Activated CD8-positive, alpha-beta memory T cell treated with anti-CD3 and anti-CD28 coated beads for 36 hours (primary cell): Measurements from ENCODE around the gene GSC2. TPM values are rescaled to one million over a fixed set of nuclear protein-coding genes. Genes with fewer than 3 reads are reported as not detected.

Experiments
- CTCF ChIA-PET: fragments of 350-600 bp; sonication (Branson Sonifier 250); formaldehyde crosslinking; loops from one replicate; lab custom pipeline; 2021; ENCODE audit warnings: antibody characterized with exemption; lab: Charles Lee
- POLR2A ChIA-PET: fragments of 350-600 bp; sonication (Branson Sonifier 250); formaldehyde crosslinking; loops from one replicate; lab custom pipeline; 2021; ENCODE audit warnings: antibody characterized with exemption; lab: Charles Lee
- total RNA-seq, 2 experiments: library from RNA; stranded (reverse); gene quantifications; one replicate each; pipeline ENCODE4 v1.2.3, GENCODE V29; 2021

GSC2 gene
- total RNA-seq, 2 experiments from 2014 or later: not detected

- CTCF ChIA-PET: interaction anchor here (0.6 to 1.5 kb wide), 2 partner anchors 9 to 487 kb away, joined by 4 to 5 read pairs; no protein-coding TSS in a partner anchor
- POLR2A ChIA-PET: interaction anchor here (0.6 to 1.1 kb wide), 7 partner anchors 11 to 337 kb away, joined by 3 to 11 read pairs (median 3); partner anchors contain the start of genes CDC45 and DGCR2
Observed at GRCh38 chr22:19143212-19143611, 6.9 kb downstream of the GSC2 start.

GRCh38 chr22:19142394-19142793 is 7.7 kb downstream of the GSC2 start:
- ChIA-PET CTCF (interaction anchor here (1.5 kb wide), 1 partner anchor 487 kb away, joined by 4 read pairs; no protein-coding TSS in a partner anchor), POLR2A (no interaction called here)

- CTCF ChIA-PET: no interaction called here
Observed at GRCh38 chr22:19139974-19140373, 10.1 kb downstream of the GSC2 start.

GRCh38 chr22:19139001-19139356 is 11.1 kb downstream of the GSC2 start:
- POLR2A ChIA-PET: no interaction called here
- CTCF ChIA-PET: interaction anchor here (0.5 kb wide), 1 partner anchor 156 kb away, joined by 3 read pairs; no protein-coding TSS in a partner anchor

More at GRCh38 chr22:19139974-19140373, 10.1 kb downstream of the GSC2 start:
- POLR2A ChIA-PET: no interaction called here

- POLR2A ChIA-PET: no interaction called here
Observed at GRCh38 chr22:19138217-19139000, 11.7 kb downstream of the GSC2 start.

GRCh38 chr22:19137384-19138216 is 12.5 kb downstream of the GSC2 start:
- ChIA-PET CTCF (no interaction called here), POLR2A (no interaction called here)

More at GRCh38 chr22:19138217-19139000, 11.7 kb downstream of the GSC2 start:
- CTCF ChIA-PET: interaction anchor here (0.5 kb wide), 1 partner anchor 156 kb away, joined by 3 read pairs; no protein-coding TSS in a partner anchor

- ChIA-PET POLR2A (no interaction called here), CTCF (no interaction called here)
Observed at GRCh38 chr22:19136915-19137314, 13.2 kb downstream of the GSC2 start.

- ChIA-PET POLR2A (no interaction called here), CTCF (no interaction called here)
Observed at GRCh38 chr22:19134874-19135273, 15.2 kb downstream of the GSC2 start.

GRCh38 chr22:19134176-19134831 is 15.8 kb downstream of the GSC2 start:
- POLR2A ChIA-PET: no interaction called here
- CTCF ChIA-PET: no interaction called here

- ChIA-PET CTCF (interaction anchor here (1.2 kb wide), 1 partner anchor 11 kb away, joined by 7 read pairs; the partner anchor contains the start of gene ESS2), POLR2A (no interaction called here)
Observed at GRCh38 chr22:19133561-19133960, 16.5 kb downstream of the GSC2 start.

- CTCF ChIA-PET: interaction anchor here (1.2 kb wide), 1 partner anchor 12 kb away, joined by 7 read pairs; the partner anchor contains the start of gene ESS2
- POLR2A ChIA-PET: no interaction called here
Observed at GRCh38 chr22:19132693-19133400, 17.2 kb downstream of the GSC2 start.

- ChIA-PET POLR2A (no interaction called here), CTCF (no interaction called here)
Observed at GRCh38 chr22:19132153-19132552, 17.9 kb downstream of the GSC2 start.

GRCh38 chr22:19131685-19132015 is 18.4 kb downstream of the GSC2 start:
- POLR2A ChIA-PET: no interaction called here
- CTCF ChIA-PET: no interaction called here

- CTCF ChIA-PET: no interaction called here
- POLR2A ChIA-PET: no interaction called here
Observed at GRCh38 chr22:19130959-19131684, 19.0 kb downstream of the GSC2 start, which contains the start of gene TSSK2. Gene TSSK2 (plus strand): TSS chr22:19131308. CDS start chr22:19131400, 92 bp downstream.

- POLR2A ChIA-PET: no interaction called here
- CTCF ChIA-PET: no interaction called here
Observed at GRCh38 chr22:19129871-19130270, 20.2 kb downstream of the GSC2 start.

- ChIA-PET POLR2A (no interaction called here), CTCF (no interaction called here)
Observed at GRCh38 chr22:19128946-19129727, 21.0 kb downstream of the GSC2 start.

- ChIA-PET CTCF (no interaction called here), POLR2A (no interaction called here)
Observed at GRCh38 chr22:19128009-19128401, 22.1 kb downstream of the GSC2 start.
